Neuronal stem cell (in vitro differentiated cells): ENCODE data around the gene CLEC16A.
A peak's percentile ranks its signal among the peaks of the same experiment; 100 is the strongest.

Experiments
- DNase-seq: peaks from one replicate; pipeline ENCODE4 v3.0.0-alpha.2; 2013; ENCODE audit warnings: low spot score
- H2AFZ ChIP-seq: one replicate; pipeline ENCODE4 v1.6.1; 2013; ENCODE audit warnings: mild to moderate bottlenecking, low read length, inconsistent platforms
- H2AK5ac ChIP-seq: 2 replicates; pipeline ENCODE4 v1.6.1; 2013; ENCODE audit warnings: low read depth, mild to moderate bottlenecking, inconsistent platforms, low read length, moderate library complexity, mixed read lengths
- H2BK120ac ChIP-seq: 2 replicates; pipeline ENCODE4 v1.6.1; 2013; ENCODE audit warnings: low read depth, mild to moderate bottlenecking, inconsistent platforms, low read length, moderate library complexity, mixed read lengths
- H2BK12ac ChIP-seq: one replicate; pipeline ENCODE4 v1.6.1; 2013; ENCODE audit warnings: low read length, inconsistent platforms
- H2BK15ac ChIP-seq: 2 replicates; pipeline ENCODE4 v1.6.1; 2013; ENCODE audit warnings: mild to moderate bottlenecking, low read length, inconsistent platforms, mixed read lengths
- H2BK5ac ChIP-seq: one replicate; pipeline ENCODE4 v1.6.1; 2013; ENCODE audit warnings: inconsistent platforms, mild to moderate bottlenecking, low read length, moderate library complexity
- H3K14ac ChIP-seq: one replicate; pipeline ENCODE4 v1.6.1; 2013; ENCODE audit warnings: low read length, inconsistent platforms
- H3K18ac ChIP-seq: 2 replicates; pipeline ENCODE4 v1.6.1; 2013; ENCODE audit warnings: low read length, inconsistent platforms
- H3K23ac ChIP-seq: 2 replicates; pipeline ENCODE4 v1.6.1; 2013; ENCODE audit warnings: low read depth, mild to moderate bottlenecking, mixed read lengths, low read length, inconsistent platforms; ENCODE audit not compliant: poor library complexity
- H3K27ac ChIP-seq: replicated peaks from 3 replicates; pipeline ENCODE4 v1.5.1; 2013; ENCODE audit warnings: low read length, inconsistent platforms
- H3K27me3 ChIP-seq, 3 experiments: 2 replicates each; pipeline ENCODE4 v1.6.1; 2013; ENCODE audit warnings: low read length in 3 of 3, mild to moderate bottlenecking in 2 of 3, inconsistent platforms in 1 of 3, low read depth in 1 of 3, mixed read lengths in 1 of 3, moderate library complexity in 1 of 3; ENCODE audit not compliant: control insufficient read depth in 3 of 3, insufficient read depth in 3 of 3
- H3K36me3 ChIP-seq, 2 donors: replicated peaks in 1 of 2; 2 replicates each; pipeline ENCODE4 v1.6.1; 2013; ENCODE audit warnings: low read length in 2 of 2; ENCODE audit not compliant: control insufficient read depth in 2 of 2, insufficient read depth in 2 of 2
- H3K4ac ChIP-seq: 2 replicates; pipeline ENCODE4 v1.6.1; 2013; ENCODE audit warnings: inconsistent platforms, mild to moderate bottlenecking, low read length, moderate library complexity
- H3K4me1 ChIP-seq, 2 donors: 1 replicate in 1 of 2; 2 replicates in 1 of 2; pipeline ENCODE4 v1.6.1; 2013; ENCODE audit warnings: low read length in 2 of 2, low read depth in 1 of 2; ENCODE audit not compliant: control insufficient read depth in 2 of 2, insufficient read depth in 1 of 2
- H3K4me2 ChIP-seq: one replicate; pipeline ENCODE4 v1.6.1; 2013; ENCODE audit warnings: mild to moderate bottlenecking, low read length, inconsistent platforms; ENCODE audit not compliant: insufficient read depth, poor library complexity, severe bottlenecking
- H3K4me3 ChIP-seq, 2 donors: 2 replicates each; pipeline ENCODE4 v1.5.1; 2013; ENCODE audit warnings: low read length in 2 of 2, mild to moderate bottlenecking in 2 of 2, inconsistent platforms in 1 of 2, moderate library complexity in 1 of 2
- H3K79me1 ChIP-seq: one replicate; pipeline ENCODE4 v1.6.1; 2013; ENCODE audit warnings: low read depth, mild to moderate bottlenecking, inconsistent platforms, low read length, moderate library complexity
- H3K9ac ChIP-seq: one replicate; pipeline ENCODE4 v1.6.1; 2013; ENCODE audit warnings: mild to moderate bottlenecking, low read depth, low read length, inconsistent platforms; ENCODE audit not compliant: poor library complexity
- H3K9me3 ChIP-seq, 2 donors: replicated peaks in 1 of 2; 2 replicates each; pipeline versions ENCODE3 to v1.6.1; 2013; ENCODE audit warnings: low read length in 2 of 2, mild to moderate bottlenecking in 2 of 2, inconsistent platforms in 1 of 2, low read depth in 1 of 2, mixed read lengths in 1 of 2, moderate library complexity in 1 of 2; ENCODE audit not compliant: control insufficient read depth in 2 of 2, insufficient read depth in 1 of 2
- H4K8ac ChIP-seq: one replicate; pipeline ENCODE4 v1.6.1; 2013; ENCODE audit warnings: low read depth, mild to moderate bottlenecking, inconsistent platforms, low read length, moderate library complexity
- H4K91ac ChIP-seq: one replicate; pipeline ENCODE4 v1.6.1; 2013; ENCODE audit warnings: low read length, low read depth, mild to moderate bottlenecking, inconsistent platforms; ENCODE audit not compliant: poor library complexity
- WGBS, 2 donors: extraction: QIAGEN DNeasy Blood & Tissue Kit; methylation state at CpG; one replicate each; pipeline ENCODE4 v1.1.7; 2013; ENCODE audit warnings: missing lambda C conversion rate in 2 of 2, mixed read lengths in 1 of 2; ENCODE audit not compliant: insufficient read length in 2 of 2, insufficient replicate concordance in 1 of 2; ENCODE audit errors: extremely low coverage in 2 of 2; 5-methylcytosine and 5-hydroxymethylcytosine counted together

CLEC16A gene

GRCh38 chr16:11094075-11094856 lies 149.9 kb downstream of the CLEC16A start:
- no peak overlapping the region for H3K4ac ChIP-seq
- H3K4me3 ChIP-seq = no peak overlapping the region
- DNase-seq = no peak
- peak overlapping the region; percentile 43 for H2AFZ ChIP-seq
- H3K27ac ChIP-seq = no peak overlapping the region
- H4K8ac ChIP-seq = no peak overlapping the region
- H3K18ac ChIP-seq = peak overlapping the region; percentile 70
- peak overlapping the region; percentile 43 for H2BK5ac ChIP-seq
- no peaks in the 10 kb centered on the region for H3K27me3 ChIP-seq
- no peak overlapping the region for H2AK5ac ChIP-seq
- no peak overlapping the region for H4K91ac ChIP-seq
- H3K9ac ChIP-seq = no peak overlapping the region
- no peak overlapping the region for H3K4me2 ChIP-seq
- no peaks in the 10 kb centered on the region for H3K36me3 ChIP-seq
- no peak overlapping the region for H3K14ac ChIP-seq
- WGBS, 2 donors = no CpG with 5 or more reads among the region's 8 CpGs
- no peak overlapping the region for H2BK12ac ChIP-seq
- H3K23ac ChIP-seq = no peak overlapping the region
- no peaks in the 10 kb centered on the region for H3K9me3 ChIP-seq
- peaks cover 8 to 20% of the 10 kb centered on the region in 2 donors for H3K4me1 ChIP-seq
- no peaks in the 10 kb centered on the region for H3K79me1 ChIP-seq
- peak overlapping the region; percentile 36 for H2BK120ac ChIP-seq
- H2BK15ac ChIP-seq = no peak overlapping the region

GRCh38 chr16:11094857-11095565 lies 150.6 kb downstream of the CLEC16A start:
- no peak overlapping the region for H3K27ac ChIP-seq
- no peak overlapping the region for H2BK12ac ChIP-seq
- no peak overlapping the region for H4K91ac ChIP-seq
- no CpG with 5 or more reads among the region's 10 CpGs for WGBS, 2 donors
- H3K9ac ChIP-seq = no peak overlapping the region
- no peaks in the 10 kb centered on the region for H3K36me3 ChIP-seq
- no peak overlapping the region for H3K18ac ChIP-seq
- no peak for DNase-seq
- H3K9me3 ChIP-seq = no peaks in the 10 kb centered on the region
- no peak overlapping the region for H2BK15ac ChIP-seq
- peaks cover 8 to 24% of the 10 kb centered on the region in 2 donors for H3K4me1 ChIP-seq
- no peak overlapping the region for H3K4me2 ChIP-seq
- H3K27me3 ChIP-seq = no peaks in the 10 kb centered on the region
- no peak overlapping the region for H2BK120ac ChIP-seq
- H3K14ac ChIP-seq = no peak overlapping the region
- H3K4me3 ChIP-seq = no peak overlapping the region
- no peak overlapping the region for H3K4ac ChIP-seq
- H2AK5ac ChIP-seq = no peak overlapping the region
- H2BK5ac ChIP-seq = no peak overlapping the region
- H2AFZ ChIP-seq = peak overlapping the region; percentile 43
- no peaks in the 10 kb centered on the region for H3K79me1 ChIP-seq
- H4K8ac ChIP-seq = no peak overlapping the region
- H3K23ac ChIP-seq = no peak overlapping the region

GRCh38 chr16:11095935-11096334 lies 151.6 kb downstream of the CLEC16A start:
- no peaks in the 10 kb centered on the region for H3K36me3 ChIP-seq
- no peak overlapping the region for H3K4me2 ChIP-seq
- H3K18ac ChIP-seq = no peak overlapping the region
- H2BK5ac ChIP-seq = no peak overlapping the region
- H3K9me3 ChIP-seq = no peaks in the 10 kb centered on the region
- no peak overlapping the region for H4K8ac ChIP-seq
- H4K91ac ChIP-seq = no peak overlapping the region
- H3K79me1 ChIP-seq = no peaks in the 10 kb centered on the region
- H3K27ac ChIP-seq = no peak overlapping the region
- no peak for DNase-seq
- no peak overlapping the region for H2AFZ ChIP-seq
- H3K23ac ChIP-seq = no peak overlapping the region
- no peak overlapping the region for H3K14ac ChIP-seq
- H3K4me3 ChIP-seq = no peak overlapping the region
- no peak overlapping the region for H2BK120ac ChIP-seq
- no peaks in the 10 kb centered on the region for H3K27me3 ChIP-seq
- no peak overlapping the region for H2AK5ac ChIP-seq
- WGBS, 2 donors = no CpG with 5 or more reads among the region's 4 CpGs
- no peak overlapping the region for H3K9ac ChIP-seq
- no peak overlapping the region for H2BK12ac ChIP-seq
- H3K4ac ChIP-seq = no peak overlapping the region
- H2BK15ac ChIP-seq = no peak overlapping the region
- H3K4me1 ChIP-seq = peaks cover 11 to 30% of the 10 kb centered on the region in 2 donors

- Histone ChIP-seq H2BK15ac (no peak overlapping the region), H3K36me3 (no peaks in the 10 kb centered on the region), H2BK120ac (no peak overlapping the region), H2BK5ac (no peak overlapping the region), H3K14ac (no peak overlapping the region), H2AFZ (no peak overlapping the region), H4K8ac (no peak overlapping the region), H4K91ac (no peak overlapping the region), H3K23ac (no peak overlapping the region), H3K9ac (no peak overlapping the region), H3K4me2 (no peak overlapping the region), H3K18ac (no peak overlapping the region), H3K79me1 (no peaks in the 10 kb centered on the region), H3K4ac (no peak overlapping the region), H3K27ac (no peak overlapping the region), H2AK5ac (no peak overlapping the region), H3K9me3 (no peaks in the 10 kb centered on the region), H3K4me1 (peaks cover 11 to 30% of the 10 kb centered on the region in 2 donors), H3K4me3 (no peak overlapping the region), H3K27me3 (no peaks in the 10 kb centered on the region), H2BK12ac (no peak overlapping the region)
- WGBS, 2 donors = no CpG with 5 or more reads among the region's 8 CpGs
- no peak for DNase-seq
Observed at GRCh38 chr16:11097094-11097786, 152.9 kb downstream of the CLEC16A start.
